ENCODE data around the gene TNNI2. TPM values are rescaled to one million over a fixed set of nuclear protein-coding genes. Genes with fewer than 3 reads are reported as not detected.

Gene TNNI2
- polyA plus RNA-seq, 1 of the 3 experiments (the other 2 are of a cell fraction) = not detected

DNA sequence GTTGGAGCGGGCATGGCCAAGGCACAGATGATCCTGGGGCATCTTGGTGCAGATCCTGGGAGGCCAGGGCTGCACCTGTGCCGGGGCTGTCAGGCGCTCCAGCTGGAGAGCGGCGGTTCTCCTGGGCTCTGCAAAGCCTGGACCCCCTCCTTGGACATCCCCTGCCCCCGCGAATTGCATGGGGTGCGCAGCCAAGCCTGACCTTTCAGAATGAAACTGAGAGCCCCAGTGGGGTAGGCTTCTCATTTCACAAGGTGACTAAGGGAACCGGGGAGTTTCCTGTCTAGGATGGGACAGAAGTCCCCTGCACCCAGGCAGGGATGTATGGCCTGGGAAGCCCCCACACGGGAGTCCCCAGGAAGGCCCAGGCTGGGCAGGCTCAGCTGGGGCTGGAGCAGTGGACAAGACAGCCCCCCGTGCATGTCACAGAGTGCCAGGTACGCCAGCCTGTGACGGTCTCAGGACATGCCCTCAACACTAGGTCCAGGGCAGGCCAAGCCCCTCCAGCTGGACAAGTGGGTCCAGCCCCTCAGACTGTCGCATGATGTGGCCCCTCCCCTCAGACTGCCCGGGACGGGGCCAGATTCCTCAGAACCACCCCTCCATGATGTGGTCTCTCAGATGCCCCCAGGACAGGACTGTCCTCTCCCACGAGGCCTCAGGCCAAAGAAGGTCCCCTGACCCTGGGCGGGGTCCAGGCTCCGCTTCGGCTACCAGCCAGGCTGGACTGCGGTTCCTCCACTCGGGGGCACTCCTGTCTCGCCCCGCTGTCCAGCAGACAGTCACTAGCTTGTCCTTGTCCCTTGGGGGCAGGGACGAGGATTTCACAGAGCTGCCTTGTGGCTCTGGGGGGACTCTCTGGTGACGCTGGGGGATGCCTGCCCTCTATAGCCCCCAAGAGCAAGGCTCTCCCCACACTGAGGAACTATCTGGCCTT is 16.4 kb downstream of the TNNI2 start:
- DNase-seq = no peak
- 57% methylated on average over 8 of the region's 26 CpGs for WGBS (ENCODE audit: low lambda C conversion rate)
- CTCF ChIA-PET = interaction anchor here (0.8 to 4.1 kb wide), 12 partner anchors 8 to 301 kb away, joined by 3 to 32 read pairs (median 6); no protein-coding TSS in a partner anchor

DNA sequence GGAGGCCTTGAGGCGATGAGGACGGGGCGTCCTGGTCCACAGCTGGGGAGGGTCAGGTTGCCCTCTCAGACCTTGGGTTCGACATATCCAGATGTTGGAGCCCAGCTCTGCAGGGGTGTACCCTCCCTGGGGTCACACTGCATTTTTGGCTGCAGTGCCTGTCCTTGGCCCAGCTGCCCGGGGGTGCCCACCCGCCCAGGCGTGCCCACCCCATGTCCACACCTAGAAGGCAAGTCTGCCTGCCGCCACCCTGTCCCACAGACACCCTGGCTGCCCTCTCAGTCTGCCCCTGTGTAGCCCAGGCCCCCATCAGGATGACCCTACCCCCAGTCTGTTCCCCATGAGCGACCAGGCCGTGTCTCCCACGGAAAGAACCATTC is 17.1 kb downstream of the TNNI2 start:
- H3K27me3 ChIP-seq (ENCODE audit: insufficient read depth) = no peaks in the 10 kb centered on the region

More for the DNA sequence above, 16.4 kb downstream of the TNNI2 start:
- Histone ChIP-seq H3K9ac (no peak overlapping the region), H3K9me2 (no peaks in the 10 kb centered on the region), H3K9me3 (no peaks in the 10 kb centered on the region), H3K36me3 (replicated peaks in 1 of 2; ENCODE audit: control insufficient read depth in 1 of 2, insufficient read depth in 2 of 2, low read length in 1 of 2) (no peaks in the 10 kb centered on the region), H3K4me3 (ENCODE audit: low read depth in 2 of 2, low read length in 1 of 2) (no peak overlapping the region), H4K20me1 (ENCODE audit: insufficient read depth) (no peaks in the 10 kb centered on the region), H3K79me2 (ENCODE audit: insufficient read depth) (no peaks in the 10 kb centered on the region), H2AFZ (ENCODE audit: low read depth) (no peak overlapping the region), H3K27me3 (ENCODE audit: insufficient read depth) (no peaks in the 10 kb centered on the region), H3K27ac (ENCODE audit: low read depth in 2 of 2, low read length in 1 of 2) (no peak overlapping the region), H3F3A (replicated peaks; ENCODE audit: insufficient read depth) (no peaks in the 10 kb centered on the region), H3K4me2 (no peak overlapping the region), H3K4me1 (ENCODE audit: control insufficient read depth in 1 of 2, insufficient read depth in 2 of 2, low read depth in 1 of 2, low read length in 1 of 2) (no peaks in the 10 kb centered on the region; a peak in 1 of 4 replicates)
- POLR2A ChIA-PET = no interaction called here
- TF ChIP-seq TAF1 (IDR thresholded peaks at IDR 0.05; ENCODE audit: borderline replicate concordance, low read depth, low read length) (no peak), JUND (IDR thresholded peaks at IDR 0.05) (no peak), MEF2A (IDR thresholded peaks at IDR 0.05; ENCODE audit: borderline replicate concordance, low read depth) (no peak), MXI1 (IDR thresholded peaks at IDR 0.05; ENCODE audit: low read depth, low read length) (no peak), GABPA (IDR thresholded peaks at IDR 0.05; ENCODE audit: low read depth) (no peak), RAD21 (IDR thresholded peaks at IDR 0.05; ENCODE audit: low read length) (no peak)
- TF ChIP-seq, protein P1, sequence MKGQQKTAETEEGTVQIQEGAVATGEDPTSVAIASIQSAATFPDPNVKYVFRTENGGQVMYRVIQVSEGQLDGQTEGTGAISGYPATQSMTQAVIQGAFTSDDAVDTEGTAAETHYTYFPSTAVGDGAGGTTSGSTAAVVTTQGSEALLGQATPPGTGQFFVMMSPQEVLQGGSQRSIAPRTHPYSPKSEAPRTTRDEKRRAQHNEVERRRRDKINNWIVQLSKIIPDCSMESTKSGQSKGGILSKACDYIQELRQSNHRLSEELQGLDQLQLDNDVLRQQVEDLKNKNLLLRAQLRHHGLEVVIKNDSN (IDR thresholded peaks at IDR 0.05; ENCODE audit: borderline replicate concordance, low read depth) = no peak

More for the DNA sequence above, 17.1 kb downstream of the TNNI2 start:
- WGBS (ENCODE audit: low lambda C conversion rate) = 70% methylated on average over 2 of the region's 11 CpGs
- Histone ChIP-seq H4K20me1 (ENCODE audit: insufficient read depth) (no peaks in the 10 kb centered on the region), H3K9ac (no peak overlapping the region), H3K4me3 (ENCODE audit: low read depth in 2 of 2, low read length in 1 of 2) (no peak overlapping the region), H3K27ac (ENCODE audit: low read depth in 2 of 2, low read length in 1 of 2) (no peak overlapping the region), H3K9me3 (no peaks in the 10 kb centered on the region), H3F3A (replicated peaks; ENCODE audit: insufficient read depth) (no peaks in the 10 kb centered on the region), H3K4me1 (ENCODE audit: control insufficient read depth in 1 of 2, insufficient read depth in 2 of 2, low read depth in 1 of 2, low read length in 1 of 2) (no peaks in the 10 kb centered on the region; a peak in 1 of 4 replicates), H3K36me3 (replicated peaks in 1 of 2; ENCODE audit: control insufficient read depth in 1 of 2, insufficient read depth in 2 of 2, low read length in 1 of 2) (no peaks in the 10 kb centered on the region), H3K4me2 (no peak overlapping the region), H2AFZ (ENCODE audit: low read depth) (no peak overlapping the region), H3K79me2 (ENCODE audit: insufficient read depth) (no peaks in the 10 kb centered on the region), H3K9me2 (no peaks in the 10 kb centered on the region)
- no peak for TF ChIP-seq RXRA (IDR thresholded peaks at IDR 0.05; ENCODE audit: borderline replicate concordance, low read depth)
- TF ChIP-seq, protein P2, sequence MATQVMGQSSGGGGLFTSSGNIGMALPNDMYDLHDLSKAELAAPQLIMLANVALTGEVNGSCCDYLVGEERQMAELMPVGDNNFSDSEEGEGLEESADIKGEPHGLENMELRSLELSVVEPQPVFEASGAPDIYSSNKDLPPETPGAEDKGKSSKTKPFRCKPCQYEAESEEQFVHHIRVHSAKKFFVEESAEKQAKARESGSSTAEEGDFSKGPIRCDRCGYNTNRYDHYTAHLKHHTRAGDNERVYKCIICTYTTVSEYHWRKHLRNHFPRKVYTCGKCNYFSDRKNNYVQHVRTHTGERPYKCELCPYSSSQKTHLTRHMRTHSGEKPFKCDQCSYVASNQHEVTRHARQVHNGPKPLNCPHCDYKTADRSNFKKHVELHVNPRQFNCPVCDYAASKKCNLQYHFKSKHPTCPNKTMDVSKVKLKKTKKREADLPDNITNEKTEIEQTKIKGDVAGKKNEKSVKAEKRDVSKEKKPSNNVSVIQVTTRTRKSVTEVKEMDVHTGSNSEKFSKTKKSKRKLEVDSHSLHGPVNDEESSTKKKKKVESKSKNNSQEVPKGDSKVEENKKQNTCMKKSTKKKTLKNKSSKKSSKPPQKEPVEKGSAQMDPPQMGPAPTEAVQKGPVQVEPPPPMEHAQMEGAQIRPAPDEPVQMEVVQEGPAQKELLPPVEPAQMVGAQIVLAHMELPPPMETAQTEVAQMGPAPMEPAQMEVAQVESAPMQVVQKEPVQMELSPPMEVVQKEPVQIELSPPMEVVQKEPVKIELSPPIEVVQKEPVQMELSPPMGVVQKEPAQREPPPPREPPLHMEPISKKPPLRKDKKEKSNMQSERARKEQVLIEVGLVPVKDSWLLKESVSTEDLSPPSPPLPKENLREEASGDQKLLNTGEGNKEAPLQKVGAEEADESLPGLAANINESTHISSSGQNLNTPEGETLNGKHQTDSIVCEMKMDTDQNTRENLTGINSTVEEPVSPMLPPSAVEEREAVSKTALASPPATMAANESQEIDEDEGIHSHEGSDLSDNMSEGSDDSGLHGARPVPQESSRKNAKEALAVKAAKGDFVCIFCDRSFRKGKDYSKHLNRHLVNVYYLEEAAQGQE (IDR thresholded peaks at IDR 0.05; ENCODE audit: low read depth, low read length) = no peak
- no peak for TF ChIP-seq ELF1 (IDR thresholded peaks at IDR 0.05)
- TF ChIP-seq JUND (IDR thresholded peaks at IDR 0.05) = no peak
- no peak for TF ChIP-seq YY1 (IDR thresholded peaks at IDR 0.05; ENCODE audit: low read depth)
- TF ChIP-seq SMC3 (IDR thresholded peaks at IDR 0.05; ENCODE audit: low read depth, low read length) = no peak
- TF ChIP-seq, protein P3, sequence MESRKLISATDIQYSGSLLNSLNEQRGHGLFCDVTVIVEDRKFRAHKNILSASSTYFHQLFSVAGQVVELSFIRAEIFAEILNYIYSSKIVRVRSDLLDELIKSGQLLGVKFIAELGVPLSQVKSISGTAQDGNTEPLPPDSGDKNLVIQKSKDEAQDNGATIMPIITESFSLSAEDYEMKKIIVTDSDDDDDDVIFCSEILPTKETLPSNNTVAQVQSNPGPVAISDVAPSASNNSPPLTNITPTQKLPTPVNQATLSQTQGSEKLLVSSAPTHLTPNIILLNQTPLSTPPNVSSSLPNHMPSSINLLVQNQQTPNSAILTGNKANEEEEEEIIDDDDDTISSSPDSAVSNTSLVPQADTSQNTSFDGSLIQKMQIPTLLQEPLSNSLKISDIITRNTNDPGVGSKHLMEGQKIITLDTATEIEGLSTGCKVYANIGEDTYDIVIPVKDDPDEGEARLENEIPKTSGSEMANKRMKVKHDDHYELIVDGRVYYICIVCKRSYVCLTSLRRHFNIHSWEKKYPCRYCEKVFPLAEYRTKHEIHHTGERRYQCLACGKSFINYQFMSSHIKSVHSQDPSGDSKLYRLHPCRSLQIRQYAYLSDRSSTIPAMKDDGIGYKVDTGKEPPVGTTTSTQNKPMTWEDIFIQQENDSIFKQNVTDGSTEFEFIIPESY (IDR thresholded peaks at IDR 0.05; ENCODE audit: borderline replicate concordance, low read depth) = no peak
- TF ChIP-seq, protein P4, sequence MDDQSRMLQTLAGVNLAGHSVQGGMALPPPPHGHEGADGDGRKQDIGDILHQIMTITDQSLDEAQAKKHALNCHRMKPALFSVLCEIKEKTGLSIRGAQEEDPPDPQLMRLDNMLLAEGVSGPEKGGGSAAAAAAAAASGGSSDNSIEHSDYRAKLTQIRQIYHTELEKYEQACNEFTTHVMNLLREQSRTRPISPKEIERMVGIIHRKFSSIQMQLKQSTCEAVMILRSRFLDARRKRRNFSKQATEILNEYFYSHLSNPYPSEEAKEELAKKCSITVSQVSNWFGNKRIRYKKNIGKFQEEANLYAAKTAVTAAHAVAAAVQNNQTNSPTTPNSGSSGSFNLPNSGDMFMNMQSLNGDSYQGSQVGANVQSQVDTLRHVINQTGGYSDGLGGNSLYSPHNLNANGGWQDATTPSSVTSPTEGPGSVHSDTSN (IDR thresholded peaks at IDR 0.05) = no peak
- ChIA-PET POLR2A (no interaction called here), CTCF (interaction anchor here (0.8 to 3.6 kb wide), 10 partner anchors 9 to 300 kb away, joined by 3 to 23 read pairs (median 6); no protein-coding TSS in a partner anchor)
- no peak for DNase-seq

Measured in SK-N-SH (cell line).